Mesangial cell (primary cell): ENCODE measurements around the gene C12orf57. TPM values are rescaled to one million over a fixed set of nuclear protein-coding genes. Genes with fewer than 3 reads are reported as not detected.

Experiments used
- total RNA-seq: library from RNA; depleted of rRNA; stranded (reverse); fragments of >200 nt; gene quantifications from 2 replicates; pipeline ENCODE4 v1.2.3, GENCODE V29; 2015

C12orf57 gene
- 147 and 190 TPM in 2 replicates for total RNA-seq

GRCh38 chr12:6943722-6944380, at the start of gene C12orf57, which contains the start of gene RNU7-1:
C12orf57 (plus strand) TSS chr12:6944022; CDS start chr12:6944122, 100 bp downstream.
RNU7-1 (plus strand) TSS chr12:6943816.

GRCh38 chr12:6904280-6905276, 39.2 kb upstream of the C12orf57 start, which contains the start of gene LRRC23:
LRRC23 (plus strand) TSS chr12:6904822; CDS start chr12:6905634, 812 bp downstream.

GRCh38 chr12:6914246-6914946, 29.4 kb upstream of the C12orf57 start, which contains the start of gene ENO2:
ENO2 (plus strand) TSS chr12:6914580; CDS start chr12:6915833, 1,253 bp downstream.

GRCh38 chr12:6927379-6928021, 16.3 kb upstream of the C12orf57 start, which contains the start of gene ATN1:
ATN1 (plus strand) TSS chr12:6927959; CDS start chr12:6934002, 6,043 bp downstream.

GRCh38 chr12:6950811-6951540, 7.2 kb downstream of the C12orf57 start, which contains the start of gene PTPN6:
PTPN6 (plus strand) TSS chr12:6951356; CDS start chr12:6951513, 157 bp downstream.

Other genes starting within 250 kb of the C12orf57 start
- gene PIANP, start 243.2 kb upstream of the C12orf57 start, total RNA-seq: 0.16 and 2.9 TPM in 2 replicates
- 68.1 and 78.1 TPM in 2 replicates for gene COPS7A, start 220.0 kb upstream of the C12orf57 start, total RNA-seq
- 231 and 260 TPM in 2 replicates for gene MLF2, start 190.9 kb upstream of the C12orf57 start, total RNA-seq
- 115 and 146 TPM in 2 replicates for gene PTMS, start 177.7 kb upstream of the C12orf57 start, total RNA-seq
- under 0.01 and 0.13 TPM in 2 replicates for gene LAG3, start 171.5 kb upstream of the C12orf57 start, total RNA-seq
- 0.33 and 1.3 TPM in 2 replicates for gene CD4, start 154.5 kb upstream of the C12orf57 start, total RNA-seq
- 0.33 and 3.7 TPM in 2 replicates for gene GPR162, start 122.2 kb upstream of the C12orf57 start, total RNA-seq
- 46.9 and 49.6 TPM in 2 replicates for gene P3H3, start 115.6 kb upstream of the C12orf57 start, total RNA-seq
- gene GNB3, start 103.1 kb upstream of the C12orf57 start, total RNA-seq: 0.51 and 1.5 TPM in 2 replicates
- gene CDCA3, start 92.7 kb upstream of the C12orf57 start, total RNA-seq: 7.2 and 171 TPM in 2 replicates
- gene USP5, start 91.9 kb upstream of the C12orf57 start, total RNA-seq: 62.2 and 84.6 TPM in 2 replicates
- gene TPI1, start 76.5 kb upstream of the C12orf57 start, total RNA-seq: 569 and 954 TPM in 2 replicates
- gene SPSB2, start 70.7 kb upstream of the C12orf57 start, total RNA-seq: 13.9 and 18.4 TPM in 2 replicates
- gene LRRC23, start 39.2 kb upstream of the C12orf57 start, total RNA-seq: 7.5 and 11.8 TPM in 2 replicates
- gene ENO2, start 29.4 kb upstream of the C12orf57 start, total RNA-seq: 16.0 and 17.5 TPM in 2 replicates
- gene ATN1, start 16.1 kb upstream of the C12orf57 start, total RNA-seq: 34.4 and 55.0 TPM in 2 replicates
- not detected in 2 replicates for gene RNU7-1, start 206 bp upstream of the C12orf57 start, total RNA-seq
- 9.6 and 21.9 TPM in 2 replicates for gene PTPN6, start 7.3 kb downstream of the C12orf57 start, total RNA-seq
- 391 and 420 TPM in 2 replicates for gene PHB2, start 26.6 kb downstream of the C12orf57 start, total RNA-seq
- gene EMG1, start 26.9 kb downstream of the C12orf57 start, total RNA-seq: 26.1 and 66.8 TPM in 2 replicates
- gene LPCAT3, start 74.5 kb downstream of the C12orf57 start, total RNA-seq: 32.1 and 47.4 TPM in 2 replicates
- gene C1S, start 116.7 kb downstream of the C12orf57 start, total RNA-seq: 0.49 and 6.1 TPM in 2 replicates
- 6.5 and 53.5 TPM in 2 replicates for gene C1R, start 148.4 kb downstream of the C12orf57 start, total RNA-seq
- gene C1RL, start 165.2 kb downstream of the C12orf57 start, total RNA-seq: 9.9 and 49.9 TPM in 2 replicates
- not detected in 2 replicates for gene RBP5, start 184.9 kb downstream of the C12orf57 start, total RNA-seq
- gene CLSTN3, start 186.3 kb downstream of the C12orf57 start, total RNA-seq: 22.0 and 71.5 TPM in 2 replicates
- gene PEX5, start 245.7 kb downstream of the C12orf57 start, total RNA-seq: 16.9 and 24.8 TPM in 2 replicates